HepG2 (cell line): ENCODE results near the gene YJEFN3.

Experiments
- CHD4 ChIP-seq: fragments of 200-600 bp; sonication (generic); IDR thresholded peaks from 2 replicates; pipeline ENCODE4 v1.7.0; 2017; ENCODE audit warnings: mild to moderate bottlenecking, low read length, borderline replicate concordance
- CTCF ChIP-seq: sonication (generic); formaldehyde crosslinking; IDR thresholded peaks from 2 replicates; pipeline ENCODE4 v1.5.0; 2020; ENCODE audit warnings: mild to moderate bottlenecking, missing genetic modification reagents, moderate library complexity
- EZH2 ChIP-seq: conservative IDR thresholded peaks from 2 replicates; pipeline ENCODE4 v1.6.1; 2012; ENCODE audit warnings: mild to moderate bottlenecking, low read depth, low read length, moderate library complexity
- GABPB1 ChIP-seq: IDR thresholded peaks from 2 replicates; pipeline ENCODE4 v1.6.1; 2016; ENCODE audit warnings: mild to moderate bottlenecking, missing genetic modification reagents, moderate library complexity, missing compliant biosample characterization
- IKZF4 ChIP-seq: sonication (generic); formaldehyde crosslinking; IDR thresholded peaks from 2 replicates; pipeline ENCODE4 v1.5.1; 2020; ENCODE audit warnings: borderline replicate concordance, mild to moderate bottlenecking, low read depth, missing genetic modification reagents; ENCODE audit errors: not compliant biosample characterization
- JARID2 ChIP-seq: sonication (generic); formaldehyde crosslinking; IDR thresholded peaks from 2 replicates; pipeline ENCODE4 v1.8.1; 2023; ENCODE audit warnings: missing genetic modification reagents, inconsistent platforms; ENCODE audit not compliant: insufficient replicate concordance
- MAFK ChIP-seq, 2 experiments: IDR thresholded peaks in 1 of 2; conservative IDR thresholded peaks in 1 of 2; 2 replicates each; pipeline ENCODE4 v1.6.1; 2011; ENCODE audit warnings: improper control_type of control experiment in 2 of 2, low read length in 2 of 2
- REST ChIP-seq, 2 experiments: IDR thresholded peaks; 2 replicates each; pipeline ENCODE4 v1.6.1; 2011 to 2012; ENCODE audit warnings: low read length in 2 of 2, borderline replicate concordance in 1 of 2, low read depth in 1 of 2, mild to moderate bottlenecking in 1 of 2, moderate library complexity in 1 of 2
- ZNF20 ChIP-seq: sonication (generic); formaldehyde crosslinking; IDR thresholded peaks from 2 replicates; pipeline ENCODE4 v1.4.0; 2020; ENCODE audit warnings: mild to moderate bottlenecking, moderate library complexity, missing genetic modification reagents

- TF ChIP-seq REST (IDR thresholded peaks at IDR 0.05; ENCODE audit: borderline replicate concordance in 1 of 2, low read depth in 1 of 2, low read length in 2 of 2) (no peak), GABPB1 (CRISPR knock-in tag) (no peak), CHD4 (no peak), CTCF (CRISPR knock-in tag) (no peak), MAFK (conservative IDR thresholded peaks at IDR 0.05 in 1 of 2, IDR thresholded peaks at IDR 0.05 in 1 of 2; ENCODE audit: low read length in 2 of 2) (no peak), ZNF20 (CRISPR knock-in tag) (no peak), IKZF4 (no peak), EZH2 (no peak), JARID2 (CRISPR knock-in tag) (no peak)
Measured at GRCh38 chr19:19550972-19551852, 22.5 kb downstream of the YJEFN3 start.
